ENCODE data around the gene MAGI2.

MAGI2 gene

DNA sequence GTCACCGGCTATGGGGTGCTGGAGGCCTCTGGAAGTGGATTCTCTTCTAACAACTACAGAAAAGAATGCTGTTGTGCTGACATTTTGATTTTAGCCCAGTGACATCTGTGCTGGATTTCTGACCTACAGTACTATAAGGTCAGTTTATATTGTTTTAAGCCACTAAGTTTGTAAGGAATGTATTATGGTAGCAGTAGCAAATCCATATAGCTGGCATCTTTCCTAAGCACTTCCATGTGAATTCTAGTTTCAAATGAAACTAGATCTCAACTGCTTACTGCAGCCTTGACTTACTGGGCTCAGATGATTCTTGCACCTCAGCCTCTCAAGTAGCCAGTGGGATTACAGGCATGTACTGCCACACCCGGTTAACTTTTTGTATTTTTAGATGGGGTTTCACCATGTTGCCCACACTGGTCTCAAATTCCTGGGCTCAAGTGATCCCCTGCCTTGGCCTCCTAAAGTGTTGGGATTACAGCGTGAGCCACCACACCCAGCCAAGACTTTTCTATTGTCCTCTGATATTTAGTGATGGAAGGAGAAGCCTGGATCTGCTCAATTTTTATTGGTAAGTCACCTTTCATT lies 1240.9 kb downstream of the MAGI2 start:
- Histone ChIP-seq H3K27ac (ENCODE audit: low read length, poor library complexity, severe bottlenecking) (no peak overlapping the region), H3K27me3 (ENCODE audit: control insufficient read depth in 1 of 2, insufficient read depth in 1 of 2, low read length in 2 of 2) (peaks cover 0 to 3% of the 10 kb centered on the region in 2 experiments), H4K91ac (ENCODE audit: low read length) (no peak overlapping the region), H2AFZ (ENCODE audit: low read depth, low read length) (no peak overlapping the region), H3K36me3 (ENCODE audit: control insufficient read depth in 1 of 2, insufficient read depth in 2 of 2, low read depth in 1 of 2, low read length in 2 of 2) (no peaks in the 10 kb centered on the region), H3K4ac (ENCODE audit: low read depth in 1 of 2, low read length in 2 of 2) (no peak overlapping the region), H3K79me1 (replicated peaks; ENCODE audit: low read length, poor library complexity, severe bottlenecking) (no peaks in the 10 kb centered on the region), H2BK120ac (ENCODE audit: low read depth, low read length) (no peak overlapping the region), H2AK5ac (ENCODE audit: low read length, severe bottlenecking) (no peak overlapping the region), H3K9ac (ENCODE audit: low read length) (no peak overlapping the region), H3K18ac (ENCODE audit: low read depth in 1 of 2, low read length in 2 of 2) (no peak overlapping the region), H3K4me1 (ENCODE audit: control insufficient read depth, insufficient read depth, low read depth, low read length) (no peaks in the 10 kb centered on the region), H3K4me2 (ENCODE audit: low read length, poor library complexity, severe bottlenecking) (no peak overlapping the region), H4K8ac (ENCODE audit: low read length) (no peak overlapping the region), H3K23ac (ENCODE audit: low read length in 2 of 2) (no peak overlapping the region), H3K4me3 (ENCODE audit: insufficient read depth in 1 of 2, low read depth in 1 of 2, low read length in 2 of 2) (no peak overlapping the region), H3K9me3 (ENCODE audit: control insufficient read depth, low read length) (no peaks in the 10 kb centered on the region), H3K14ac (ENCODE audit: low read length in 2 of 2) (no peak overlapping the region), H2BK12ac (ENCODE audit: low read length in 2 of 2) (no peak overlapping the region), H2BK5ac (ENCODE audit: low read depth, low read length, poor library complexity, severe bottlenecking) (no peak overlapping the region), H2BK15ac (ENCODE audit: low read depth, poor library complexity, severe bottlenecking) (no peak overlapping the region)
- no peak for DNase-seq
- 100% methylated on average over 2 of the region's 3 CpGs for WGBS

- no peak overlapping the region for H2BK15ac ChIP-seq (ENCODE audit: low read depth, poor library complexity, severe bottlenecking)
- H3K27me3 ChIP-seq (ENCODE audit: control insufficient read depth in 1 of 2, insufficient read depth in 1 of 2, low read length in 2 of 2), result peaks cover 0 to 2% of the 10 kb centered on the region in 2 experiments
- H3K36me3 ChIP-seq (ENCODE audit: control insufficient read depth in 1 of 2, insufficient read depth in 2 of 2, low read depth in 1 of 2, low read length in 2 of 2), result no peaks in the 10 kb centered on the region
- no peak overlapping the region for H4K8ac ChIP-seq (ENCODE audit: low read length)
- DNase-seq, result no peak
- H2AFZ ChIP-seq (ENCODE audit: low read depth, low read length), result no peak overlapping the region
- no peak overlapping the region for H2BK120ac ChIP-seq (ENCODE audit: low read depth, low read length)
- no peak overlapping the region for H3K4me2 ChIP-seq (ENCODE audit: low read length, poor library complexity, severe bottlenecking)
- no peak overlapping the region for H2BK12ac ChIP-seq (ENCODE audit: low read length in 2 of 2)
- no peaks in the 10 kb centered on the region for H3K79me1 ChIP-seq (replicated peaks; ENCODE audit: low read length, poor library complexity, severe bottlenecking)
- no peak overlapping the region for H2AK5ac ChIP-seq (ENCODE audit: low read length, severe bottlenecking)
- no peak overlapping the region for H3K27ac ChIP-seq (ENCODE audit: low read length, poor library complexity, severe bottlenecking)
- H3K9me3 ChIP-seq (ENCODE audit: control insufficient read depth, low read length), result no peaks in the 10 kb centered on the region
- no peak overlapping the region for H3K9ac ChIP-seq (ENCODE audit: low read length)
- H3K4me1 ChIP-seq (ENCODE audit: control insufficient read depth, insufficient read depth, low read depth, low read length), result no peaks in the 10 kb centered on the region
- H3K18ac ChIP-seq (ENCODE audit: low read depth in 1 of 2, low read length in 2 of 2), result no peak overlapping the region
- no peak overlapping the region for H3K4ac ChIP-seq (ENCODE audit: low read depth in 1 of 2, low read length in 2 of 2)
- H3K4me3 ChIP-seq (ENCODE audit: insufficient read depth in 1 of 2, low read depth in 1 of 2, low read length in 2 of 2), result no peak overlapping the region
- no peak overlapping the region for H3K23ac ChIP-seq (ENCODE audit: low read length in 2 of 2)
- no peak overlapping the region for H4K91ac ChIP-seq (ENCODE audit: low read length)
- H3K14ac ChIP-seq (ENCODE audit: low read length in 2 of 2), result no peak overlapping the region
- no peak overlapping the region for H2BK5ac ChIP-seq (ENCODE audit: low read depth, low read length, poor library complexity, severe bottlenecking)
These were observed 1246.2 kb downstream of the MAGI2 start for GRCh38 chr7:78207269-78207668.

GRCh38 chr7:78206769-78207168 lies 1246.7 kb downstream of the MAGI2 start:
- H3K27me3 ChIP-seq (ENCODE audit: control insufficient read depth in 1 of 2, insufficient read depth in 1 of 2, low read length in 2 of 2), result no peaks in the 10 kb centered on the region
- H3K4me1 ChIP-seq (ENCODE audit: control insufficient read depth, insufficient read depth, low read depth, low read length), result no peaks in the 10 kb centered on the region
- no peak overlapping the region for H2BK12ac ChIP-seq (ENCODE audit: low read length in 2 of 2)
- H3K4me2 ChIP-seq (ENCODE audit: low read length, poor library complexity, severe bottlenecking), result no peak overlapping the region
- no peak overlapping the region for H2AFZ ChIP-seq (ENCODE audit: low read depth, low read length)
- H4K91ac ChIP-seq (ENCODE audit: low read length), result no peak overlapping the region
- H3K27ac ChIP-seq (ENCODE audit: low read length, poor library complexity, severe bottlenecking), result no peak overlapping the region
- H3K9ac ChIP-seq (ENCODE audit: low read length), result no peak overlapping the region
- no peaks in the 10 kb centered on the region for H3K9me3 ChIP-seq (ENCODE audit: control insufficient read depth, low read length)
- H2BK120ac ChIP-seq (ENCODE audit: low read depth, low read length), result no peak overlapping the region
- no peak overlapping the region for H3K18ac ChIP-seq (ENCODE audit: low read depth in 1 of 2, low read length in 2 of 2)
- WGBS, result no CpG with 5 or more reads among the region's 2 CpGs
- no peaks in the 10 kb centered on the region for H3K36me3 ChIP-seq (ENCODE audit: control insufficient read depth in 1 of 2, insufficient read depth in 2 of 2, low read depth in 1 of 2, low read length in 2 of 2)
- no peak overlapping the region for H4K8ac ChIP-seq (ENCODE audit: low read length)
- no peak overlapping the region for H2BK5ac ChIP-seq (ENCODE audit: low read depth, low read length, poor library complexity, severe bottlenecking)
- H3K23ac ChIP-seq (ENCODE audit: low read length in 2 of 2), result no peak overlapping the region
- H2AK5ac ChIP-seq (ENCODE audit: low read length, severe bottlenecking), result no peak overlapping the region
- H3K79me1 ChIP-seq (replicated peaks; ENCODE audit: low read length, poor library complexity, severe bottlenecking), result no peaks in the 10 kb centered on the region
- no peak overlapping the region for H3K4me3 ChIP-seq (ENCODE audit: insufficient read depth in 1 of 2, low read depth in 1 of 2, low read length in 2 of 2)
- H3K14ac ChIP-seq (ENCODE audit: low read length in 2 of 2), result no peak overlapping the region
- no peak overlapping the region for H2BK15ac ChIP-seq (ENCODE audit: low read depth, poor library complexity, severe bottlenecking)
- no peak overlapping the region for H3K4ac ChIP-seq (ENCODE audit: low read depth in 1 of 2, low read length in 2 of 2)
- no peak for DNase-seq

GRCh38 chr7:78203042-78203720 lies 1250.3 kb downstream of the MAGI2 start:
- Histone ChIP-seq H3K4me1 (ENCODE audit: control insufficient read depth, insufficient read depth, low read depth, low read length) (no peaks in the 10 kb centered on the region), H2BK120ac (ENCODE audit: low read depth, low read length) (no peak overlapping the region), H3K36me3 (ENCODE audit: control insufficient read depth in 1 of 2, insufficient read depth in 2 of 2, low read depth in 1 of 2, low read length in 2 of 2) (no peaks in the 10 kb centered on the region), H3K27ac (ENCODE audit: low read length, poor library complexity, severe bottlenecking) (no peak overlapping the region), H3K79me1 (replicated peaks; ENCODE audit: low read length, poor library complexity, severe bottlenecking) (no peaks in the 10 kb centered on the region), H3K9ac (ENCODE audit: low read length) (no peak overlapping the region), H4K91ac (ENCODE audit: low read length) (no peak overlapping the region), H2BK12ac (ENCODE audit: low read length in 2 of 2) (no peak overlapping the region), H3K4me3 (ENCODE audit: insufficient read depth in 1 of 2, low read depth in 1 of 2, low read length in 2 of 2) (no peak overlapping the region), H2BK15ac (ENCODE audit: low read depth, poor library complexity, severe bottlenecking) (no peak overlapping the region), H2BK5ac (ENCODE audit: low read depth, low read length, poor library complexity, severe bottlenecking) (no peak overlapping the region), H3K18ac (ENCODE audit: low read depth in 1 of 2, low read length in 2 of 2) (no peak overlapping the region), H3K9me3 (ENCODE audit: control insufficient read depth, low read length) (no peaks in the 10 kb centered on the region), H3K14ac (ENCODE audit: low read length in 2 of 2) (no peak overlapping the region), H3K4me2 (ENCODE audit: low read length, poor library complexity, severe bottlenecking) (no peak overlapping the region), H3K23ac (ENCODE audit: low read length in 2 of 2) (no peak overlapping the region), H3K27me3 (ENCODE audit: control insufficient read depth in 1 of 2, insufficient read depth in 1 of 2, low read length in 2 of 2) (no peaks in the 10 kb centered on the region), H4K8ac (ENCODE audit: low read length) (no peak overlapping the region), H2AFZ (ENCODE audit: low read depth, low read length) (no peak overlapping the region), H2AK5ac (ENCODE audit: low read length, severe bottlenecking) (no peak overlapping the region), H3K4ac (ENCODE audit: low read depth in 1 of 2, low read length in 2 of 2) (no peak overlapping the region)
- WGBS, result 71% methylated on average over 4 of the region's 7 CpGs
- peak; percentile 34 for DNase-seq
